PC-3 (cell line): ENCODE data around the gene RNLS. TPM values are rescaled to one million over a fixed set of nuclear protein-coding genes. Genes with fewer than 3 reads are reported as not detected.

Experiments used
- ATAC-seq: fragments of 200-7000 bp; cut with Tn5 transposase; 2 replicates; pipeline ENCODE4 v1.9.1; 2020; ENCODE audit warnings: mild to moderate bottlenecking, moderate library complexity
- BruUV-seq: library from RNA; stranded (reverse); fragments of 400-500 nt; replicated peaks from 2 replicates; lab custom pipeline; 2021; lab: Mats Ljungman, UMichigan
- CTCF ChIA-PET: fragments of 300-600 bp; sonication (Branson Sonifier 250); formaldehyde crosslinking; loops from one replicate; lab custom pipeline; 2022; ENCODE audit warnings: antibody characterized with exemption; lab: Charles Lee
- POLR2A ChIA-PET: fragments of 300-600 bp; sonication (Branson Sonifier 250); formaldehyde crosslinking; loops from one replicate; lab custom pipeline; 2022; ENCODE audit warnings: antibody characterized with exemption; ENCODE audit not compliant: unreplicated experiment; lab: Charles Lee
- DNase-seq: peaks from one replicate; pipeline ENCODE4 v3.0.0-alpha.2; 2015
- H2AFZ ChIP-seq: fragments of 300-600 bp; sonication (generic); 2 replicates; pipeline ENCODE4 v1.6.0; 2016; ENCODE audit warnings: antibody characterized with exemption, low read length
- H3F3A ChIP-seq: fragments of 300-600 bp; sonication (generic); one replicate; pipeline ENCODE4 v1.6.0; 2017; ENCODE audit warnings: antibody characterized with exemption, low read length, control low read depth, mild to moderate bottlenecking; ENCODE audit not compliant: unreplicated experiment
- H3K27ac ChIP-seq: fragments of 300-600 bp; sonication (generic); 2 replicates; pipeline ENCODE4 v1.5.1; 2016; ENCODE audit warnings: mild to moderate bottlenecking, low read length
- H3K27me3 ChIP-seq: fragments of 300-600 bp; sonication (generic); 2 replicates; pipeline ENCODE4 v1.6.1; 2016; ENCODE audit warnings: low read length, mixed read lengths
- H3K36me3 ChIP-seq: fragments of 300-600 bp; sonication (generic); 2 replicates; pipeline ENCODE4 v1.6.1; 2016; ENCODE audit warnings: low read depth, mixed run types, low read length, mixed read lengths
- H3K4me1 ChIP-seq: fragments of 300-600 bp; sonication (generic); 2 replicates; pipeline ENCODE4 v1.5.1; 2016; ENCODE audit warnings: low read length; ENCODE audit not compliant: insufficient read depth
- H3K4me2 ChIP-seq: fragments of 300-600 bp; sonication (generic); 2 replicates; pipeline ENCODE4 v1.6.0; 2016; ENCODE audit warnings: low read length
- H3K4me3 ChIP-seq: fragments of 300-600 bp; sonication (generic); 2 replicates; pipeline ENCODE4 v1.5.1; 2016; ENCODE audit warnings: mild to moderate bottlenecking, low read length, mixed read lengths
- H3K79me2 ChIP-seq: fragments of 300-600 bp; sonication (generic); 2 replicates; pipeline ENCODE4 v1.6.1; 2017; ENCODE audit warnings: low read length, mixed read lengths
- H3K9ac ChIP-seq: fragments of 300-600 bp; sonication (generic); 2 replicates; pipeline ENCODE4 v1.6.0; 2016; ENCODE audit warnings: mild to moderate bottlenecking, low read length
- H3K9me2 ChIP-seq: fragments of 300-600 bp; sonication (generic); replicated peaks from 2 replicates; pipeline ENCODE4 v1.6.1; 2016; ENCODE audit warnings: mixed run types, low read length, mixed read lengths
- H3K9me3 ChIP-seq: fragments of 300-600 bp; sonication (generic); 2 replicates; pipeline ENCODE4 v1.6.1; 2016; ENCODE audit warnings: low read length, mixed read lengths
- H4K20me1 ChIP-seq: fragments of 300-600 bp; sonication (generic); 2 replicates; pipeline ENCODE4 v1.6.1; 2016; ENCODE audit warnings: low read length, mixed read lengths
- CTCF ChIP-seq: fragments of 300-600 bp; sonication (generic); conservative IDR thresholded peaks from 2 replicates; pipeline ENCODE4 v1.5.1; 2017; ENCODE audit warnings: antibody characterized with exemption, low read depth, mild to moderate bottlenecking, low read length
- EZH2 ChIP-seq: fragments of 300-600 bp; sonication (generic); IDR thresholded peaks from one replicate; pipeline ENCODE4 v1.6.1; 2017; ENCODE audit warnings: antibody characterized with exemption, mild to moderate bottlenecking, low read length; ENCODE audit not compliant: unreplicated experiment
- EZH2phosphoT487 ChIP-seq: fragments of 300-600 bp; sonication (generic); IDR thresholded peaks from 2 replicates; pipeline ENCODE4 v1.6.1; 2018; ENCODE audit warnings: mild to moderate bottlenecking, antibody characterized with exemption, low read length, borderline replicate concordance
- intact Hi-C: fragments of 100-400 bp; cut with micrococcal nuclease; formaldehyde crosslinking; loops from 2 replicates; pipeline ENCODE4 v1.9.0; 2023
- total RNA-seq: library from RNA; depleted of rRNA; stranded (reverse); fragments of >200 nt; gene quantifications from 2 replicates; pipeline ENCODE4 v1.2.3, GENCODE V29; 2014

Gene RNLS
- total RNA-seq, 1 experiment from 2014 or later, result not detected

DNA sequence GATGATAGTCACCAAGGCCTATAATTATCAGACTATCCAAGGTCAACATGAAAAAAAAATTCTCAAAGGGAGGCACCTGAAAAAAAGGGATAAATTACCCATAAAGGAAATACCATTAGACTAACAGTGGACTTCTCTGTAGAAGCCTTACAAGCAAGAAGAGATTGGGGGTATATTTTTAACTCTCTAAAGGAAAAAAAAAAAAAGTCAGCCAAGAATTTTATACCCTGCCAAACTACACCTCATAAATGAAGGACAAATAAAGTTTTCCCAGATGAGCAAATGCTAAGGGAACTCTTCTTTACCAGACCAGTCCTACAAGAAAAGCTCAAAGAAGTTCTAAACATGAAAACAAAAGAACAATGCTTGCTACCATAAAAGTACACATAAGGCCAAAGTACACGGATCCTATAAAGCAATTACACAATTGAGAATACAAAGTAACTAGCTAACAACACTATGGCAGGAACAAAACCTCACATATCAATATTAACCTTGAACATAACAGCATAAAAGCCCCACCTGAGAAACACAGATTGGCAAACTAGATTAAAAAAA is 263.1 kb downstream of the RNLS start:
- BruUV-seq, result no TSS peak
- Histone ChIP-seq H3K4me1 (no peaks in the 10 kb centered on the region), H3K9me2 (no peaks in the 10 kb centered on the region), H3K9ac (no peak overlapping the region), H3K36me3 (no peaks in the 10 kb centered on the region), H3K27ac (no peak overlapping the region), H3K4me2 (no peak overlapping the region), H3K27me3 (no peaks in the 10 kb centered on the region), H3K79me2 (no peaks in the 10 kb centered on the region), H4K20me1 (no peaks in the 10 kb centered on the region), H3F3A (no peaks in the 10 kb centered on the region), H3K9me3 (no peaks in the 10 kb centered on the region), H3K4me3 (no peak overlapping the region), H2AFZ (no peak overlapping the region)
- intact Hi-C loops, result no loop called here
- DNase-seq, result no peak
- CTCF ChIA-PET, result no interaction called here
- POLR2A ChIA-PET, result no interaction called here
- TF ChIP-seq CTCF (no peak), EZH2phosphoT487 (no peak), EZH2 (no peak)
- ATAC-seq, result no peak

- no peak for ATAC-seq
These were observed 264.3 kb downstream of the RNLS start for GRCh38 chr10:88318803-88319202.

More at GRCh38 chr10:88318803-88319202, 264.3 kb downstream of the RNLS start:
- Histone ChIP-seq H3K4me2 (no peak overlapping the region), H3K27ac (no peak overlapping the region), H3F3A (no peaks in the 10 kb centered on the region), H4K20me1 (no peaks in the 10 kb centered on the region), H3K4me3 (no peak overlapping the region), H3K79me2 (no peaks in the 10 kb centered on the region), H2AFZ (no peak overlapping the region), H3K4me1 (no peaks in the 10 kb centered on the region), H3K27me3 (no peaks in the 10 kb centered on the region), H3K36me3 (no peaks in the 10 kb centered on the region), H3K9ac (no peak overlapping the region), H3K9me3 (no peaks in the 10 kb centered on the region), H3K9me2 (no peaks in the 10 kb centered on the region)
- POLR2A ChIA-PET, result no interaction called here
- DNase-seq, result no peak
- intact Hi-C loops, result no loop called here
- TF ChIP-seq EZH2 (no peak), EZH2phosphoT487 (no peak), CTCF (no peak)
- no TSS peak for BruUV-seq
- CTCF ChIA-PET, result no interaction called here
